ENCODE data around the gene ACOT6.
A peak's percentile ranks its signal among the peaks of the same experiment; 100 is the strongest.

The ACOT6 gene

DNA sequence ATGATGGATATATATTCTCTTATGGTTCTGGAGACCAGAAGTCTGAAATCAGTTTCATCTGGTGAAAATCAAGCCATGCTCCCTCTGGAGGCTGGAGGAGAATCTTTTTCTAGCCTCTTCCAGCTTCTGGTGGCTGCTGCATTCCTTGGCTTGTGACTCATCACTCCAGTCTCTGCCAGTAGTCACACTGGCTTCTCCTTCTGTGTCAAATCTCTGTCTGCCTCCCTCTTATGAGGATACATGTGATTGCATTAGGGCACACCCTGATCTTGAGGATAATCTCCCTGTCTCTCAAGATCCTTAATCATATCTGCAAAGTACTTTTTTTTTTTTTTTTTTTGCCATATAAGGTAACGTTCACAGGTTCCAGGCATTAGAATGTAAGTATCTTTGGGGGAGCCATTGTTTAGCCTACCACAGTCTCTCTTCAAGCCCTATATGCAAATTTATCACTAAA is 50.2 kb downstream of the ACOT6 start:
- peak; percentile 87 to 94 for DNase-seq (ENCODE audit: low read depth in 2 of 2)
- TF ChIP-seq, protein P1, sequence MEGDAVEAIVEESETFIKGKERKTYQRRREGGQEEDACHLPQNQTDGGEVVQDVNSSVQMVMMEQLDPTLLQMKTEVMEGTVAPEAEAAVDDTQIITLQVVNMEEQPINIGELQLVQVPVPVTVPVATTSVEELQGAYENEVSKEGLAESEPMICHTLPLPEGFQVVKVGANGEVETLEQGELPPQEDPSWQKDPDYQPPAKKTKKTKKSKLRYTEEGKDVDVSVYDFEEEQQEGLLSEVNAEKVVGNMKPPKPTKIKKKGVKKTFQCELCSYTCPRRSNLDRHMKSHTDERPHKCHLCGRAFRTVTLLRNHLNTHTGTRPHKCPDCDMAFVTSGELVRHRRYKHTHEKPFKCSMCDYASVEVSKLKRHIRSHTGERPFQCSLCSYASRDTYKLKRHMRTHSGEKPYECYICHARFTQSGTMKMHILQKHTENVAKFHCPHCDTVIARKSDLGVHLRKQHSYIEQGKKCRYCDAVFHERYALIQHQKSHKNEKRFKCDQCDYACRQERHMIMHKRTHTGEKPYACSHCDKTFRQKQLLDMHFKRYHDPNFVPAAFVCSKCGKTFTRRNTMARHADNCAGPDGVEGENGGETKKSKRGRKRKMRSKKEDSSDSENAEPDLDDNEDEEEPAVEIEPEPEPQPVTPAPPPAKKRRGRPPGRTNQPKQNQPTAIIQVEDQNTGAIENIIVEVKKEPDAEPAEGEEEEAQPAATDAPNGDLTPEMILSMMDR (IDR thresholded peaks at IDR 0.05; ENCODE audit: low read depth, low read length), result peak; percentile 60
- H3K4me3 ChIP-seq (replicated peaks in 1 of 2; ENCODE audit: low read depth in 2 of 2, low read length in 2 of 2), result no peak overlapping the region

- DNase-seq (ENCODE audit: low read depth in 2 of 2), result no peak
- TF ChIP-seq, protein P1 (IDR thresholded peaks at IDR 0.05; ENCODE audit: low read depth, low read length), result no peak
- no peak overlapping the region for H3K4me3 ChIP-seq (replicated peaks in 1 of 2; ENCODE audit: low read depth in 2 of 2, low read length in 2 of 2)
Observed at GRCh38 chr14:73663548-73664212, 51.4 kb downstream of the ACOT6 start.

DNA sequence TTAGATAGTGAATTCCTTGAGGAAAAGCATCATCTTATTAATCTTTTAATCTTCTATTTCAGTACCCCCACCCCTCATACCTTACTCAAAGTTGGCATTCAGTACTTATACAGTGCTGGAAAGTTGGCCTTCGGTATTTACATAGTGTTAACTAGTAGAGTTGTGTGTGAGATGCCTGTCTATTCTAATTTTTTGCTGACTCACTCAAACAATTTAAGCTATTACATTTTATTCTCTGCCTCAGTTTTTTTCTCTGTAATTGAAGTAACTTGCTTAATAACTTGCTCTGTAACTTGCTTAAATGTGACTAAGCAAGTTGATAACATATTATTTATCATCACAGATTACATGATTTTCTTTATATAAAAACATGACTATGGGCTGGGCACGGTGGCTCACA is 52.8 kb downstream of the ACOT6 start:
- H3K4me3 ChIP-seq (replicated peaks in 1 of 2; ENCODE audit: low read depth in 2 of 2, low read length in 2 of 2), result no peak overlapping the region
- DNase-seq (ENCODE audit: low read depth in 2 of 2), result no peak
- TF ChIP-seq, protein P1 (IDR thresholded peaks at IDR 0.05; ENCODE audit: low read depth, low read length), result no peak

- TF ChIP-seq, protein P1 (IDR thresholded peaks at IDR 0.05; ENCODE audit: low read depth, low read length), result no peak
- no peak for DNase-seq (ENCODE audit: low read depth in 2 of 2)
Observed at GRCh38 chr14:73666583-73666982, 54.3 kb downstream of the ACOT6 start.

DNA sequence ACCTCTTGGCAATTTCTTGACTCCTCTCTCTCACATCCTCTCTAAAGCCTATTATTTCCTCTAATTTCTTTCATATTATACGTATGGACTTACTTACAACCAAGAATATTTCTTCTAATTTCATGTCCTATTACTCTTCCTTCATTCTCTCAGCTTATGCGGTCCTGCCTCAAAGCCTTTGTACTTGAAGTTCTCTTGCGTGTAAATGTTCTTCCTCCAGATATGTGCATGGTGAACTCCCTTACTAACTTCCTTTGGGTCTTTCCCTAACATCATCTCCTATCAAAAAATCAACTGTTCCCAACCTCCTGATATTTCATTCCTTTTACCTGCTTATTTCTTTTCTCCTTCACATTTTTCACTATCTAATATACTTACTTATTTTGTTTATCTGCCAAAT is 55.5 kb downstream of the ACOT6 start:
- H3K4me3 ChIP-seq (replicated peaks in 1 of 2; ENCODE audit: low read depth in 2 of 2, low read length in 2 of 2), result no peak overlapping the region
- no peak for DNase-seq (ENCODE audit: low read depth in 2 of 2)
- TF ChIP-seq, protein P1 (IDR thresholded peaks at IDR 0.05; ENCODE audit: low read depth, low read length), result no peak

More at GRCh38 chr14:73666583-73666982, 54.3 kb downstream of the ACOT6 start:
- no peak overlapping the region for H3K4me3 ChIP-seq (replicated peaks in 1 of 2; ENCODE audit: low read depth in 2 of 2, low read length in 2 of 2)

All from cardiac fibroblast (primary cell).